MCF 10A (cell line): Measurements from ENCODE around the gene FGGY. TPM values are rescaled to one million over a fixed set of nuclear protein-coding genes. Genes with fewer than 3 reads are reported as not detected.
"Not testable (repeated sequence)": the region's sequence is repeated elsewhere in the genome, so short reads cannot be mapped to it uniquely, and the experiment has no call there.

Experiments
- BruUV-seq: library from RNA; stranded (reverse); fragments of 400-500 nt; replicated peaks from 2 replicates; lab custom pipeline; 2021; lab: Mats Ljungman, UMichigan
- CTCF ChIA-PET: fragments of 300-600 bp; sonication (Branson Sonifier 250); formaldehyde crosslinking; extraction: SDS; loops from one replicate; lab custom pipeline; 2021; ENCODE audit warnings: antibody characterized with exemption, inconsistent platforms; lab: Yijun Ruan, JAX
- POLR2A ChIA-PET: fragments of 300-600, 350-650 bp; sonication (Branson Sonifier 250); formaldehyde crosslinking; extraction: SDS; loops from one replicate; lab custom pipeline; 2020; ENCODE audit warnings: antibody characterized with exemption, inconsistent platforms; lab: Yijun Ruan, JAX
- DNase-seq: peaks from one replicate; pipeline ENCODE4 v3.0.0-alpha.2; 2018; ENCODE audit not compliant: unreplicated experiment
- H3K27ac Mint-ChIP-seq: one replicate; pipeline ENCODE4 v1.8.0; 2022; ENCODE audit warnings: mild to moderate bottlenecking, low read depth, mixed read lengths; ENCODE audit not compliant: unreplicated experiment
- H3K27me3 Mint-ChIP-seq: one replicate; pipeline ENCODE4 v1.8.0; 2022; ENCODE audit warnings: mixed read lengths; ENCODE audit not compliant: insufficient read depth, unreplicated experiment
- H3K36me3 Mint-ChIP-seq: one replicate; pipeline ENCODE4 v1.8.0; 2022; ENCODE audit warnings: mild to moderate bottlenecking, moderate library complexity, mixed read lengths; ENCODE audit not compliant: insufficient read depth, unreplicated experiment
- H3K4me1 Mint-ChIP-seq: one replicate; pipeline ENCODE4 v1.8.0; 2022; ENCODE audit warnings: mixed read lengths; ENCODE audit not compliant: insufficient read depth, unreplicated experiment
- H3K4me3 Mint-ChIP-seq: one replicate; pipeline ENCODE4 v1.8.0; 2022; ENCODE audit warnings: mild to moderate bottlenecking, moderate library complexity, mixed read lengths; ENCODE audit not compliant: unreplicated experiment
- H3K9me3 Mint-ChIP-seq: one replicate; pipeline ENCODE4 v1.8.0; 2022; ENCODE audit warnings: mixed read lengths; ENCODE audit not compliant: unreplicated experiment
- CTCF ChIP-seq: fragments of 200-600 bp; IDR thresholded peaks from one replicate; pipeline ENCODE4 v1.8.0; 2022; ENCODE audit warnings: antibody characterized with exemption, mild to moderate bottlenecking; ENCODE audit not compliant: unreplicated experiment
- intact Hi-C: fragments of 100-400 bp; cut with micrococcal nuclease; formaldehyde crosslinking; loops from 2 replicates; pipeline ENCODE4 v1.14.1; 2022
- total RNA-seq: library from RNA; stranded (reverse); gene quantifications from 2 replicates; pipeline ENCODE4 v1.2.3, GENCODE V29; 2022

FGGY gene
- total RNA-seq, 1 experiment from 2014 or later: 10.6 TPM

GRCh38 chr1:59298026-59298583 is 1.2 kb downstream of the FGGY start:
- no TSS peak for BruUV-seq
- H3K4me3 Mint-ChIP-seq: peak overlapping the region; percentile 89
- POLR2A ChIA-PET: interaction anchor here (0.6 to 3.1 kb wide), 3 partner anchors 21 to 513 kb away, joined by 3 to 25 read pairs (median 5); partner anchors contain the start of gene JUN

GRCh38 chr1:59298710-59299346 is 1.9 kb downstream of the FGGY start:
- H3K4me3 Mint-ChIP-seq: no peak overlapping the region
- no peaks in the 10 kb centered on the region for H3K27me3 Mint-ChIP-seq
- no peak overlapping the region for H3K27ac Mint-ChIP-seq
- DNase-seq: no peak
- H3K36me3 Mint-ChIP-seq: no peaks in the 10 kb centered on the region
- BruUV-seq: no TSS peak
- TF ChIP-seq CTCF: no peak
- CTCF ChIA-PET: no interaction called here
- intact Hi-C loops: loop anchor here (5.0 to 10.0 kb wide), 10 partner anchors 66 to 784 kb away; no protein-coding TSS in a partner anchor
- peaks cover 19% of the 10 kb centered on the region for H3K4me1 Mint-ChIP-seq
- H3K9me3 Mint-ChIP-seq: peaks cover 8% of the 10 kb centered on the region
- POLR2A ChIA-PET: interaction anchor here (0.6 kb wide), 1 partner anchor 22 kb away, joined by 3 read pairs; no protein-coding TSS in a partner anchor

More at GRCh38 chr1:59298026-59298583, 1.2 kb downstream of the FGGY start:
- intact Hi-C loops: loop anchor here (5.0 to 10.0 kb wide), 10 partner anchors 67 to 783 kb away; no protein-coding TSS in a partner anchor
- CTCF ChIA-PET: no interaction called here
- Mint-ChIP-seq H3K27me3 (no peaks in the 10 kb centered on the region), H3K27ac (peak overlapping the region; percentile 87), H3K4me1 (peaks cover 19% of the 10 kb centered on the region), H3K36me3 (no peaks in the 10 kb centered on the region), H3K9me3 (peaks cover 8% of the 10 kb centered on the region)
- no peak for TF ChIP-seq CTCF
- no peak for DNase-seq

GRCh38 chr1:59299670-59300069 is 2.8 kb downstream of the FGGY start:
- peaks cover 19% of the 10 kb centered on the region for H3K4me1 Mint-ChIP-seq
- H3K36me3 Mint-ChIP-seq, H3K4me3 Mint-ChIP-seq, H3K27me3 Mint-ChIP-seq, H3K27ac Mint-ChIP-seq, DNase-seq, POLR2A ChIA-PET, BruUV-seq, H3K9me3 Mint-ChIP-seq: not testable (repeated sequence)
- intact Hi-C loops: loop anchor here (5.0 to 10.0 kb wide), 10 partner anchors 65 to 785 kb away; no protein-coding TSS in a partner anchor
- CTCF ChIA-PET: interaction anchor here (0.6 kb wide), 1 partner anchor 10 kb away, joined by 6 read pairs; no protein-coding TSS in a partner anchor

GRCh38 chr1:59302297-59302696 is 5.4 kb downstream of the FGGY start:
- intact Hi-C loops: no loop called here
- Mint-ChIP-seq H3K27me3 (no peaks in the 10 kb centered on the region), H3K4me1 (peaks cover 12% of the 10 kb centered on the region), H3K27ac (no peak overlapping the region), H3K9me3 (peaks cover 23% of the 10 kb centered on the region), H3K36me3 (peaks cover 7% of the 10 kb centered on the region), H3K4me3 (no peak overlapping the region)
- CTCF ChIA-PET: interaction anchor here (1.1 kb wide), 1 partner anchor 144 kb away, joined by 3 read pairs; no protein-coding TSS in a partner anchor
- DNase-seq: no peak
- no TSS peak for BruUV-seq
- POLR2A ChIA-PET: no interaction called here
- TF ChIP-seq CTCF: no peak
